Body of pancreas (tissue), 4 donors: ENCODE data around the gene VEGFA. TPM values are rescaled to one million over a fixed set of nuclear protein-coding genes. Genes with fewer than 3 reads are reported as not detected.
A peak's percentile ranks its signal among the peaks of the same experiment; 100 is the strongest.
"Not testable (repeated sequence)": the region's sequence is repeated elsewhere in the genome, so short reads cannot be mapped to it uniquely, and the experiment has no call there.

Experiments used
- ATAC-seq: fragments of 150-250 bp; one replicate; pipeline ENCODE4 v1.9.1; 2016
- DNase-seq, 4 donors: peaks; one replicate each; pipeline ENCODE4 v3.0.0-alpha.2; 2019
- H3K27ac ChIP-seq, 4 donors: fragments of 200-600 bp; sonication (generic); 1 replicate in 3 of 4; 2 replicates in 1 of 4; pipeline versions ENCODE4 v1.5.1 to v1.6.1; 2016 to 2019; ENCODE audit warnings: mild to moderate bottlenecking in 1 of 4, mixed read lengths in 1 of 4, moderate library complexity in 1 of 4
- H3K27me3 ChIP-seq, 2 donors: fragments of 200-600 bp; sonication (generic); one replicate each; pipeline ENCODE4 v1.6.0; 2016; ENCODE audit warnings: mild to moderate bottlenecking in 1 of 2
- H3K36me3 ChIP-seq, 2 donors: fragments of 200-600 bp; sonication (generic); replicated peaks in 1 of 2; 2 replicates each; pipeline ENCODE4 v1.5.1; 2016; ENCODE audit warnings: low read depth in 2 of 2; ENCODE audit not compliant: insufficient read depth in 1 of 2
- H3K4me1 ChIP-seq: fragments of 200-600 bp; sonication (generic); one replicate; pipeline ENCODE4 v1.6.0; 2016
- H3K4me3 ChIP-seq, 2 donors: fragments of 200-600 bp; sonication (generic); 1 replicate in 1 of 2; 2 replicates in 1 of 2; pipeline ENCODE4 v1.5.1; 2016 to 2019
- H3K9me3 ChIP-seq, 3 donors: fragments of 200-600 bp; sonication (generic); 1 replicate in 2 of 3; 2 replicates in 1 of 3; pipeline ENCODE4 v1.5.1; 2016
- CTCF ChIP-seq, 7 experiments: fragments of 450-650 bp in 4 of 7; fragments of 200-600 bp in 3 of 7; sonication (generic) in 3 of 7; IDR thresholded peaks; one replicate each; pipeline ENCODE4 v1.5.1; 2016 to 2019; ENCODE audit warnings: antibody characterized with exemption in 7 of 7
- POLR2A ChIP-seq, 3 donors: fragments of 450-650 bp; IDR thresholded peaks; one replicate each; pipeline ENCODE4 v1.6.1; 2016; ENCODE audit warnings: antibody characterized with exemption in 3 of 3, mild to moderate bottlenecking in 2 of 3
- WGBS, 2 donors: methylation state at CpG; one replicate each; pipeline ENCODE4 v1.1.5; 2017; 5-methylcytosine and 5-hydroxymethylcytosine counted together
- intact Hi-C: fragments of 100-400 bp; cut with DNase I; formaldehyde crosslinking; loops from one replicate; pipeline ENCODE4 v1.15.1; 2023
- total RNA-seq, 2 donors: library from RNA; depleted of rRNA; stranded (reverse); fragments of >200 nt; gene quantifications; one replicate each; pipeline ENCODE4 v1.1.0, GENCODE V29; 2016

Gene VEGFA
- total RNA-seq, 2 donors from 2014 or later, result 84.8 to 272 TPM

GRCh38 chr6:43814111-43814510 lies 44.1 kb downstream of the VEGFA start:
- ATAC-seq (no peak), DNase-seq (no peak)

GRCh38 chr6:43814865-43815264 lies 44.9 kb downstream of the VEGFA start:
- 17 to 36% methylated on average over 2 of the region's 2 CpGs for WGBS, 2 donors
- TF ChIP-seq POLR2A (IDR thresholded peaks at IDR 0.05), result no peak
- TF ChIP-seq CTCF (IDR thresholded peaks at IDR 0.05), result no peak
- H3K27me3 ChIP-seq, result no peaks in the 10 kb centered on the region
- no peak overlapping the region for H3K27ac ChIP-seq
- H3K36me3 ChIP-seq, result no peaks in the 10 kb centered on the region
- ATAC-seq (no peak), DNase-seq (no peak)
- intact Hi-C loops, result no loop called here
- no peaks in the 10 kb centered on the region for H3K9me3 ChIP-seq
- peaks cover 50% of the 10 kb centered on the region for H3K4me1 ChIP-seq
- H3K4me3 ChIP-seq, result no peak overlapping the region

More at GRCh38 chr6:43814111-43814510, 44.1 kb downstream of the VEGFA start:
- no peak for TF ChIP-seq CTCF (IDR thresholded peaks at IDR 0.05)
- no peak for TF ChIP-seq POLR2A (IDR thresholded peaks at IDR 0.05)
- H3K27me3 ChIP-seq, result no peaks in the 10 kb centered on the region
- H3K9me3 ChIP-seq, result no peaks in the 10 kb centered on the region
- H3K4me1 ChIP-seq, result peaks cover 57% of the 10 kb centered on the region
- no peak overlapping the region for H3K4me3 ChIP-seq
- no peaks in the 10 kb centered on the region for H3K36me3 ChIP-seq
- WGBS, 2 donors, result 97 to 100% methylated on average over 1 of the region's 1 CpG
- H3K27ac ChIP-seq, result no peak overlapping the region
- intact Hi-C loops, result no loop called here

- ATAC-seq (peak; percentile 65), DNase-seq (peak; percentile 59 to 81 (median 72))
- intact Hi-C loops, result no loop called here
- Histone ChIP-seq H3K36me3 (no peaks in the 10 kb centered on the region), H3K9me3 (no peaks in the 10 kb centered on the region), H3K27me3 (no peaks in the 10 kb centered on the region), H3K4me1 (peaks cover 32% of the 10 kb centered on the region), H3K4me3 (no peak overlapping the region), H3K27ac (no peak overlapping the region)
- whole genome bisulfite sequencing, 2 donors, result 40 to 44% methylated on average over 4 of the region's 4 CpGs
- TF ChIP-seq POLR2A (IDR thresholded peaks at IDR 0.05), result no peak
- TF ChIP-seq CTCF (IDR thresholded peaks at IDR 0.05), result peak in 6 of 7 experiments; percentile 19 to 62 (median 42)
Observed at GRCh38 chr6:43817192-43817591, 47.2 kb downstream of the VEGFA start.

- not testable (repeated sequence) for DNase-seq
- WGBS, 2 donors, result 91 to 95% methylated on average over 9 of the region's 9 CpGs
- H3K4me1 ChIP-seq, result peaks cover 34% of the 10 kb centered on the region
Observed at GRCh38 chr6:43818973-43819372, 49.0 kb downstream of the VEGFA start.

GRCh38 chr6:43819958-43820357 lies 49.9 kb downstream of the VEGFA start:
- no peak overlapping the region for H3K4me3 ChIP-seq
- ATAC-seq, result no peak

More at GRCh38 chr6:43818973-43819372, 49.0 kb downstream of the VEGFA start:
- ATAC-seq, H3K27ac ChIP-seq, H3K36me3 ChIP-seq, H3K9me3 ChIP-seq, H3K27me3 ChIP-seq, intact Hi-C loops, H3K4me3 ChIP-seq: not testable (repeated sequence)

More at GRCh38 chr6:43819958-43820357, 49.9 kb downstream of the VEGFA start:
- H3K4me1 ChIP-seq, result peaks cover 36% of the 10 kb centered on the region
- H3K36me3 ChIP-seq, result no peaks in the 10 kb centered on the region
- H3K27ac ChIP-seq, result no peak overlapping the region
- 58 to 60% methylated on average over 5 of the region's 5 CpGs for WGBS, 2 donors
- no peak for DNase-seq
- intact Hi-C loops, result no loop called here
- H3K27me3 ChIP-seq, result no peaks in the 10 kb centered on the region
- H3K9me3 ChIP-seq, result no peaks in the 10 kb centered on the region
- no peak for TF ChIP-seq POLR2A (IDR thresholded peaks at IDR 0.05)
- TF ChIP-seq CTCF (IDR thresholded peaks at IDR 0.05), result no peak
